NCI-H774 (cell line): ENCODE results near the gene SELENOS.

ENCODE experiments used
- DNase-seq: peaks from one replicate; lab custom pipeline; 2025; lab: John Stamatoyannopoulos, UW

The SELENOS gene, protein sequence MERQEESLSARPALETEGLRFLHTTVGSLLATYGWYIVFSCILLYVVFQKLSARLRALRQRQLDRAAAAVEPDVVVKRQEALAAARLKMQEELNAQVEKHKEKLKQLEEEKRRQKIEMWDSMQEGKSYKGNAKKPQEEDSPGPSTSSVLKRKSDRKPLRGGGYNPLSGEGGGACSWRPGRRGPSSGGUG

DNA sequence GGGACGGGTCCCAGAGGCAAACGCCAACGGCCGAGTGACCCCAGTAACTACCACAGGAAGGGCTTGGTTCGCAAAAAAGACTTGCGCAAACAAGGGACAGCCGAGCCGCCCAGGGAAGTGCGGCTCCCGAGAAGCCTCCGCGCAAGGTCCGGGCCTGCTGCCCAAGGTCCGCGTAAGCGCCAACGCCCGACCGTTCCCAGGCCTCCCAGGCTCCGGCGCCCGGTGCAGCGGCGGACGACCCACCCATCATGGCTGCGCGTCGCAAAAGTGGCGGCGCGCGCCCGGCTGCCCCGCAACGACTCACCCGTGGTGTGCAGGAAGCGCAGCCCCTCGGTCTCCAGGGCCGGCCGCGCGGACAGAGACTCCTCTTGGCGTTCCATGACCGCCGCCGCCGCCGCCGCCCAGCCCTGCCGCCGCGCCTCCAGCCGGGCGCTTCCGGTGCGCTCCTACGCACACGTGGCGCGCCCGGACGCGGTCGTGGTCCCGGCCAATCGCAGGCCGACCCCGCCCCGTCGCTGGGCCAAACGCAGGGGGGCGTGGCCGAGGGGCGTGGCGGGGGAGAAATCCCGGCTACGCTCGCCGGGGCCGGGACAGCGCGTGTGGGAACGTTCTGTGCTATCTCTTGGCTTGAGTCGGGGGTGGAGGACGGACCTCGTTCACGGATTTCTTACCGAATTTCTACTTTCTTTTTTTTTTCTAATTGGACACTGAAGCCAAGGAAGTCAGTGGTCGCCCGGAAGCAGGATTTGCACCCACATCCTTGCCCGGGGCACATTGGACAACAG lies at the start of gene SELENOS:
Gene SELENOS (minus strand): TSS at position 448 of the 785 bp plus-strand sequence. CDS start 68 bp downstream, at position 380.
- peak; percentile 85 for DNase-seq

- no peak for DNase-seq
Measured at GRCh38 chr15:101326462-101327146, 49.3 kb upstream of the SELENOS start.

GRCh38 chr15:101326026-101326315 lies 48.7 kb upstream of the SELENOS start:
- DNase-seq, result no peak

DNA sequence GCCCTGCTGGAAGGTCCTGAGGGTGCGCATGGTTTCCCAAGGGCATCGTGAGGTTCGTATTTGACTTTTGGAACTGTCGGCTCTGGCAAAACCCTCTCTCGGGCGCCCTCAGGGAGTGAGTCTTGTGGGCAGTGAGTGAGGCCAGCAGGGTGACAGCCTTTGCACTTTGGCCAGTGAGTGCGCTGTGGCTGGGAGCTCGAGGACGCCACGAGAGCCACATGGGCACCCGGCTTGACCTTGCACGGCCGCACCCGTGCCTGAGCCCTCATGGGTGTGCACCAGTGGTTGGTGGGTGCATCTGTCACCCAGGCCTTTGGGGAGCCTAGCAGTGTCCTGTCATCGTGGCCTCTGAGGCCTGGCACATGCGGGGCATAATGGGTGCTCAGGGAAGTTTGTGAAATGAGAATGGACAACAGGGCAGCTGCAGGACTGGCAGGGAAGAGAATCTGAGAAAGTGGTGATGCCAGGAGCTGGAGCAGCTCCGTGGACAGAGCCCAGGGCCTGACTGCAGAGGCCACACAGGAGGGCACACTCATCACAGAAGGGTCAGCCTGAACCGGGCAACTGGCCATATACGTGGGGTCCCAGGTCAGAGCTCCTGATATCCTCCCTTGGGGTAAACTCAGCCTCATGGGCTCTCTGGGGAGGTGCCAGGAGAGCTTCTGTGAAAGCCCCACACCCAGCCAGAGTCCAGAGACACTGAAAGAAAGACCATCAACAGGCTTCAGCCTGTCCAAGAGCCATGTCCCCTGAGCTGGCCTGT lies 48.2 kb upstream of the SELENOS start:
- no peak for DNase-seq

DNA sequence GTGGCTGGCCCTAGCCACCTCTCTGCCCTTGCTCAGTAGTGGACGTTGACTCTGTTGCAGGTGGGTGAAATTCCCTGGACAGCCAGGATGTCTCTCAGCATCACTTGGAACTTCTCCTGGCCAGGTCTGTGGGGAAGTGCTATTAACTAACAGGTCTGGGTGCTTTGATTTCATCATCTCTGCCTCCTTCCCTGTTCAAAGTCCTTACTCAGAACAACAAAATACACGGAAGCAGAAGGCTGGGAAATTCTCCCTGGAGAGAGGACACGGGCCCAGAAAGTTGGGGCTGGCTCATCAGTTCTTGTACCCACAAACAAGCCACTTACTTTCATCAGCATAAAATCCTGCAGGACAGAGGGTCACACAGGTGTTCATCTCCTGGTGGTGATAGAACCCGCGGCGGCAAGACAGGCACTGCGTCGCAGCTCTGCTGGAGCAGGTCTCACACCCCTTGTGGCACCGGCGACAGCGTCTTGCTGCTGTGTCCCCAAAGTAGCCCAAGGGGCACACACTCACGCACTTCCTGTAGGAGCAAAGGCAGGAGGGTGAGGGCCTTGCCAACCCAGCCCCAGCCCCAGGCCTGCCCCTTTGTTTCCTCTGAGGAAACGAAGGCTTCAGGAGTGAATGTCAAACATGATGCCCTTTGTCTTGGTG lies 47.4 kb upstream of the SELENOS start:
- DNase-seq, result no peak

GRCh38 chr15:101323793-101324523 lies 46.7 kb upstream of the SELENOS start:
- no peak for DNase-seq

DNA sequence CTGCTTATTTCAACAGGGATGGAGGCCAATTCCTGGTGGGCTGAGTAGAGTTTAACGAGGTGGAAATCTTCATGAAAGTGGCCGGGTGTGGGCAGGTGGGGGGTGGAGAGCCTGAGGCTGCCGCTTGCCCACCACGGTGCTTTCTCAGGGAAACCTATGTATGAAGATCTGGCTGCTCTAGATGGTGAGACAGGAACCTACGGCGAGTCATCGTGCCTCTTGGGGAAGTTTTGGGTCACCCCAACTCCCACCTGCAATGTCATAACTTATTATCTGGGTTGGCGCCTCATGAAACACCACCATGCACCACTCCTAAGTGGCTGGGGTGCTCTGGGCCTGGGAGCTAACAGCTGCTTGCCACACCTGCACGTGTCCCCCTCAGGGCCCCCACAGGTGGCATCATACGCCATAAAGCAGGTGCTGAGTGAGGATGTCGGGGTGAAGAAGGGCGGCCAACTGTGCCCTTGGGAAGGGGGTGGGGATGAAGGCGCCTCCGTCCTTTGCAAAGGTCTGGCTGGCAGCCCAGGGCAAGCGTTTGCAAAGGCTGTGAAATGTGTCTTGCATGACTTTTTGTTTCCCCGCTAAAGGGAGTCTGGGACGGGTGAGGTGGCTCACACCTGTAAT lies 45.7 kb upstream of the SELENOS start:
- no peak for DNase-seq

- no peak for DNase-seq
Measured at GRCh38 chr15:101322016-101322695, 44.9 kb upstream of the SELENOS start.

- peak; percentile 29 for DNase-seq
Measured at GRCh38 chr15:101320501-101321052, 43.3 kb upstream of the SELENOS start.

GRCh38 chr15:101318839-101319238 lies 41.6 kb upstream of the SELENOS start:
- DNase-seq, result no peak

GRCh38 chr15:101318147-101318819 lies 41.0 kb upstream of the SELENOS start:
- DNase-seq, result no peak

DNA sequence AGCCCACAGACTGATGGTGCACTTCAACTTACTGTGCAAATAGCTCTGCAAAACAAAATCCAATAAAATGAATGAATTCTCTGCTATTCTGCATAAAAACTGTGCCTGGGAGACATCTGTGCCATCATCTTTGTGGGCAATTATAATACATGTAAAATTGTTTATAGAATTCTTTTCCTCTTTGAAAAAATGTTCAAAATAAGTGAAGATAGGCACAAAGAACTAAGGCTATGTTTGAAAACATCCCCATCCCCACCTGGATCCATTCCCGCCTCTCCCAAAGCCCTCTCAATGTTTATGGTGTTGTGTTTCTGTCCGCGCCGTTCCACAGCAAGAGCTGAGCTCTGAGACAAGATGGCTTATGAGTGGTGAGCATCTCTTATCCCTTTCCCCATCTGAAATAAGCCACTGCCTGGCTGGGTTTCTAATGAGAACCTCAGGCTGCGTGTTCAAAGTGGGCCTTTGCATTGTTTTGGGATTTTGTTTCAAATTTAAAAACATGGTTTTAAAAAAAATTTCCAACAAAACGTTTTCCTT lies 40.1 kb upstream of the SELENOS start:
- DNase-seq, result no peak

GRCh38 chr15:101316529-101316928 lies 39.2 kb upstream of the SELENOS start:
- no peak for DNase-seq

GRCh38 chr15:101315736-101316135 lies 38.5 kb upstream of the SELENOS start:
- no peak for DNase-seq

DNA sequence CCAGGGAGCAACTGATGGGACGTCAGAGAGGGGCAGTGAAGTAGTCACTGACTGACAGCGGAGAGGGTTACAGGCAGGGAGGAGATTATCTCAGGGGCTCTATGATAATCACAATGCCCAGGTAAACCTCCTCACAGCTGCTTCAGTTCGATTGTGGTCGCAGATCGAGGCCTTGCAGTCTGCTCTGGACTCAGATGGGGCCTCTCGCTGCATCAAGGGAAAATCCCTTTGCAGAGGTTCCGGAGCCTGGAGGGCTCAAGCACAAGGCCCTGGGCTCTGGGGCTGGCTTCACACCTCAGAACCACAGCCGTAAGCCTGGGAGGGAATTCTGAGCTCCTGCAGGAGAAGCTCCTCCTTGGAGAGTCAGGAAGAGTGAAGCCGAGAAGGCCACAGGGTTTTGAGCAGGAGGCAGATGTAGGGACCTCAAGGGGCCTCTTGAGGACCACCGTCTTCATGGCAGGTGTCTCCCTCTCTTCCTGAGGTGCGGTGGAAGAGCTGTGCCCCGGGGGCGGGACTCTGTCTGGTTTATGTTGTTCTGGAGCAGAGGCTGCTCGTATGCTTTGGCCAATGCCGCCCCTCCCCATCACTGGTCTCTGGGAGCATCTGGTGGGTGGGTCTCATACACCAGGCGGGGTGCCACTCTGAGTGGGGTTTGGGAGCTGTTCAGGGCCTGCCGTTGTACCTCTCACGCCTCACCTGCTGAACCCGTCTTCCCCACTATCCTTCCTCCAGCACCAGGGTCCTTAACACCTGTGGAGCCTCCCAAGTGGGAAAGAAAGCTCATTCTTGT lies 37.2 kb upstream of the SELENOS start:
- DNase-seq, result no peak

- no peak for DNase-seq
Measured at GRCh38 chr15:101313041-101313761, 35.9 kb upstream of the SELENOS start.

DNA sequence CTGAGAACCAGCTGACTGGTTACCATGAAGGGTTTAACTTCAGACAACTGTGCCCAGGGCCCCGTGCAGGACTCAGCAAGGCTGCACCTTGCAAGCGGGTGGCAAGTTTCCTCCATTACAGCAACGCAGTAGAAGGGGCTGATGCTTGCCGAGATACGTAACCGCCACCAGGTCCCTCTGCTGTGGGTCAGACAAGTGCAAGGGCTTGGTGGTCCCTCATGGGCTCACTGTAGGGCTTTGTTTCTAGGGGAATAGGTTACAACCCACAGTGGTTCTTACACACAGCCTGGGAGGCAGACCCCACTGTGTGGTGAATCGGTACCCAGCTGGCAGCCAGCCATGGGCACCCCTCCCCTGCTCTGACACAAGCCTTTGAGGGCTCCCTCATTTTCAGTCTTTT lies 33.2 kb upstream of the SELENOS start:
- DNase-seq, result no peak

GRCh38 chr15:101310161-101310480 lies 32.8 kb upstream of the SELENOS start:
- DNase-seq, result no peak
